HepG2 (cell line): ENCODE measurements around the gene TP53I3. TPM values are rescaled to one million over a fixed set of nuclear protein-coding genes. Genes with fewer than 3 reads are reported as not detected.
A peak's percentile ranks its signal among the peaks of the same experiment; 100 is the strongest.

Source experiments
- CHD4 ChIP-seq: fragments of 200-600 bp; sonication (generic); IDR thresholded peaks from 2 replicates; pipeline ENCODE4 v1.7.0; 2017; ENCODE audit warnings: mild to moderate bottlenecking, low read length, borderline replicate concordance
- DPF2 ChIP-seq: sonication (generic); formaldehyde crosslinking; IDR thresholded peaks from 2 replicates; pipeline ENCODE4 v1.4.0; 2020; ENCODE audit warnings: mild to moderate bottlenecking, low read depth, missing genetic modification reagents, borderline replicate concordance
- FOXA1 ChIP-seq, 2 experiments: fragments of 450-650 bp in 1 of 2; sonication (generic) in 1 of 2; formaldehyde crosslinking in 1 of 2; IDR thresholded peaks; 2 replicates each; pipeline versions ENCODE4 v1.4.0 to v1.6.1; 2016 to 2020; ENCODE audit warnings: missing genetic modification reagents in 1 of 2
- FOXO1 ChIP-seq: sonication (generic); formaldehyde crosslinking; IDR thresholded peaks from 2 replicates; pipeline ENCODE4 v1.4.0; 2020; ENCODE audit warnings: missing genetic modification reagents
- HNRNPK ChIP-seq: fragments of 200-400 bp; formaldehyde crosslinking; IDR thresholded peaks from 2 replicates; pipeline ENCODE4 v1.6.1; 2018; ENCODE audit warnings: low read length, low read depth, moderate library complexity, mild to moderate bottlenecking; ENCODE audit not compliant: poor library complexity, severe bottlenecking
- HNRNPL ChIP-seq: fragments of 200-400 bp; formaldehyde crosslinking; IDR thresholded peaks from 2 replicates; pipeline ENCODE4 v1.6.1; 2017; ENCODE audit warnings: mild to moderate bottlenecking, low read depth, low read length
- KDM5B ChIP-seq: sonication (generic); formaldehyde crosslinking; IDR thresholded peaks from 2 replicates; pipeline ENCODE4 v1.4.0; 2020; ENCODE audit warnings: missing genetic modification reagents, mild to moderate bottlenecking, borderline replicate concordance
- LCORL ChIP-seq, 2 experiments: fragments of 450-650 bp in 1 of 2; sonication (generic) in 1 of 2; formaldehyde crosslinking in 1 of 2; IDR thresholded peaks; 2 replicates each; pipeline versions ENCODE4 v1.5.0 to v1.6.1; 2017 to 2020; ENCODE audit warnings: antibody characterized with exemption in 1 of 2, missing genetic modification reagents in 1 of 2
- MATR3 ChIP-seq: sonication (generic); formaldehyde crosslinking; IDR thresholded peaks from 2 replicates; pipeline ENCODE4 v1.4.0; 2020; ENCODE audit warnings: missing genetic modification reagents
- MED13 ChIP-seq: sonication (generic); formaldehyde crosslinking; IDR thresholded peaks from 2 replicates; pipeline ENCODE4 v1.5.0; 2020; ENCODE audit warnings: missing genetic modification reagents
- PRPF4 ChIP-seq: fragments of 200-400 bp; formaldehyde crosslinking; IDR thresholded peaks from 2 replicates; pipeline ENCODE4 v1.6.1; 2016; ENCODE audit warnings: low read length, low read depth; ENCODE audit not compliant: poor library complexity, severe bottlenecking
- SIN3A ChIP-seq: IDR thresholded peaks from 2 replicates; pipeline ENCODE4 v1.6.1; 2011; ENCODE audit warnings: low read depth, mild to moderate bottlenecking, control low read depth, low read length, borderline replicate concordance
- SRSF4 ChIP-seq: fragments of 200-400 bp; formaldehyde crosslinking; IDR thresholded peaks from one replicate; pipeline ENCODE4 v1.6.1; 2018; ENCODE audit warnings: mild to moderate bottlenecking, low read depth, low read length, moderate library complexity; ENCODE audit not compliant: poor library complexity, severe bottlenecking
- ZNF207 ChIP-seq: fragments of 450-650 bp; IDR thresholded peaks from 2 replicates; pipeline ENCODE4 v1.6.1; 2016; ENCODE audit warnings: antibody characterized with exemption, borderline replicate concordance
- ZNF546 ChIP-seq: sonication (generic); formaldehyde crosslinking; conservative IDR thresholded peaks from 2 replicates; pipeline ENCODE4 v1.8.1; 2023; ENCODE audit warnings: mild to moderate bottlenecking, missing genetic modification reagents
- ZSCAN12 ChIP-seq: sonication (generic); formaldehyde crosslinking; IDR thresholded peaks from 2 replicates; pipeline ENCODE4 v1.9.0; 2021; ENCODE audit warnings: mild to moderate bottlenecking, missing genetic modification reagents
- polyA plus RNA-seq, 8 experiments: library from polyadenylated mRNA; depleted of rRNA in 3 of 8; stranded (reverse) in 7 of 8; unstranded in 1 of 8; fragments of >200 nt; fragmentation: Illumina TruSeq in 4 of 8; extraction: Trizol in 4 of 8; gene quantifications; 2 replicates each; pipeline versions ENCODE4 v1.2.1 to v1.2.3, GENCODE V29; 2011 to 2016; ENCODE audit warnings: low read depth in 4 of 8, missing spikeins in 1 of 8, mixed read lengths in 1 of 8; ENCODE audit not compliant: insufficient read depth in 1 of 8
- total RNA-seq, 5 experiments: library from RNA; depleted of rRNA; stranded (reverse); fragments of >200 nt; fragmentation: Illumina TruSeq; extraction: Trizol; gene quantifications; 2 replicates each; pipeline ENCODE4 v1.2.3, GENCODE V29; 2016; ENCODE audit warnings: low read depth in 1 of 5
- TF ChIP-seq, protein P1 (sequence below): sonication (generic); formaldehyde crosslinking; IDR thresholded peaks from 2 replicates; pipeline ENCODE4 v1.4.0; 2020; ENCODE audit warnings: missing genetic modification reagents, borderline replicate concordance
- TF ChIP-seq, protein P2 (sequence below): sonication (generic); formaldehyde crosslinking; IDR thresholded peaks from 2 replicates; pipeline ENCODE4 v1.5.0; 2020; ENCODE audit warnings: missing genetic modification reagents
- TF ChIP-seq, protein P3 (sequence below), 2 experiments: sonication (generic) in 1 of 2; formaldehyde crosslinking in 1 of 2; IDR thresholded peaks; 2 replicates each; pipeline versions ENCODE4 v1.5.1 to v1.6.1; 2011 to 2020; ENCODE audit warnings: borderline replicate concordance in 1 of 2, low read depth in 1 of 2, low read length in 1 of 2, mild to moderate bottlenecking in 1 of 2, missing genetic modification reagents in 1 of 2, moderate library complexity in 1 of 2
- TF ChIP-seq, protein P4 (sequence below): sonication (generic); formaldehyde crosslinking; IDR thresholded peaks from 2 replicates; pipeline ENCODE4 v1.4.0; 2020; ENCODE audit warnings: missing genetic modification reagents

The TP53I3 gene
- total and polyA plus RNA-seq, 2 of the 13 experiments (the other 11 are each of a cell fraction or from before 2014, with no cell fraction given), result 25.0 to 44.1 TPM

DNA sequence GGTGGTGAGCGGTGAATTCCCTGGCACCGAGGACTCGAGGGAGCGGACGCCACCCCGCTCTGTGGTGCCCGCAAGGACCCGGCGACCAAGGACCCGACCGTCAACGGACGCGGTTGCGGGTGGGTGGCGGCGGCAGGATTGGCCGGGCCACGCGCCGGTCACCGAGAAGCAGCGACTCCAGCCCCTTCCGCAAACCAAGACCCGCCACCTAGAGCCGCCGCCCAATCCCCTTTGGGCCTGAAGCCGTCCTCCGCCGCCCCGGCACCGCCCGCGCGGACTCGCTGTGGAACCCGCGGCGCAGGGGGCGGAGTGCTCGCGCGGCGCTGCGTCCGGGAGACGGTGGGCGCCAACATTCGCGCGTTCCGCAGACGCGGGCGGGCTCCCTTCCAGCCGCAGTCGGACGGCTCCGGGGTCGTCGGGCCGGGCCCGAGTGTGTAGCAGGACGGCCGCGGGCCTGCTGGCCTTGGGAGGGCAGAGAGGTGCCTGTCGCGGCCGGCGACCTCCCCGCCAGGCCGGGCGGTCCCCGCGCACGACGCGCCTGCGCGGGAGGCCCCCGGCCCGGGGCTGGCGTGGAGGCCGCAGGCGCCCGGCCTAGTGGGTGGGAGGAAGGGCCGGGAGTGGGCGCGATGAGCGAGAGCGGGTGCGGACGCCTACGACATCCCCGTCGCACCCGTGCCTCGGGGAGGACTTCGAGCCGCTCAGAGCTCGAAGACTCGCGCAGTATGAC, 38.7 kb upstream of the TP53I3 start, which contains the start of the genes FAM228B and PFN4 (continued):
- TF ChIP-seq ZSCAN12 (CRISPR knock-in tag) (0 out of 2 replicates have a peak, but pooled peaks have one; percentile 22), HNRNPK (peak; percentile 41), LCORL (IDR thresholded peaks at IDR 0.05) (no peak), LCORL (CRISPR knock-in tag; IDR thresholded peaks at IDR 0.05) (peak; percentile 63; the same call in 1 of the 2 replicates), DPF2 (no peak), MED13 (no peak), MATR3 (no peak), FOXO1 (CRISPR knock-in tag) (peak; percentile 9; the same call in 1 of the 2 replicates), ZNF207 (no peak), KDM5B (peak; percentile 94), HNRNPL (peak; percentile 73), SRSF4 (no peak), CHD4 (no peak), FOXA1 (IDR thresholded peaks at IDR 0.05) (no peak), FOXA1 (CRISPR knock-in tag; IDR thresholded peaks at IDR 0.05) (no peak), SIN3A (peak; percentile 50; the same call in 1 of the 2 replicates), ZNF546 (peak; percentile 86), PRPF4 (no peak)
- TF ChIP-seq, protein P1, sequence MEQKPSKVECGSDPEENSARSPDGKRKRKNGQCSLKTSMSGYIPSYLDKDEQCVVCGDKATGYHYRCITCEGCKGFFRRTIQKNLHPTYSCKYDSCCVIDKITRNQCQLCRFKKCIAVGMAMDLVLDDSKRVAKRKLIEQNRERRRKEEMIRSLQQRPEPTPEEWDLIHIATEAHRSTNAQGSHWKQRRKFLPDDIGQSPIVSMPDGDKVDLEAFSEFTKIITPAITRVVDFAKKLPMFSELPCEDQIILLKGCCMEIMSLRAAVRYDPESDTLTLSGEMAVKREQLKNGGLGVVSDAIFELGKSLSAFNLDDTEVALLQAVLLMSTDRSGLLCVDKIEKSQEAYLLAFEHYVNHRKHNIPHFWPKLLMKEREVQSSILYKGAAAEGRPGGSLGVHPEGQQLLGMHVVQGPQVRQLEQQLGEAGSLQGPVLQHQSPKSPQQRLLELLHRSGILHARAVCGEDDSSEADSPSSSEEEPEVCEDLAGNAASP, result peak; percentile 14; the same call in 1 of the 2 replicates
- TF ChIP-seq, protein P2, sequence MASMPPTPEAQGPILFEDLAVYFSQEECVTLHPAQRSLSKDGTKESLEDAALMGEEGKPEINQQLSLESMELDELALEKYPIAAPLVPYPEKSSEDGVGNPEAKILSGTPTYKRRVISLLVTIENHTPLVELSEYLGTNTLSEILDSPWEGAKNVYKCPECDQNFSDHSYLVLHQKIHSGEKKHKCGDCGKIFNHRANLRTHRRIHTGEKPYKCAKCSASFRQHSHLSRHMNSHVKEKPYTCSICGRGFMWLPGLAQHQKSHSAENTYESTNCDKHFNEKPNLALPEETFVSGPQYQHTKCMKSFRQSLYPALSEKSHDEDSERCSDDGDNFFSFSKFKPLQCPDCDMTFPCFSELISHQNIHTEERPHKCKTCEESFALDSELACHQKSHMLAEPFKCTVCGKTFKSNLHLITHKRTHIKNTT (CRISPR knock-in tag), result no peak
- TF ChIP-seq, protein P3, sequence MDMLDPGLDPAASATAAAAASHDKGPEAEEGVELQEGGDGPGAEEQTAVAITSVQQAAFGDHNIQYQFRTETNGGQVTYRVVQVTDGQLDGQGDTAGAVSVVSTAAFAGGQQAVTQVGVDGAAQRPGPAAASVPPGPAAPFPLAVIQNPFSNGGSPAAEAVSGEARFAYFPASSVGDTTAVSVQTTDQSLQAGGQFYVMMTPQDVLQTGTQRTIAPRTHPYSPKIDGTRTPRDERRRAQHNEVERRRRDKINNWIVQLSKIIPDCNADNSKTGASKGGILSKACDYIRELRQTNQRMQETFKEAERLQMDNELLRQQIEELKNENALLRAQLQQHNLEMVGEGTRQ (IDR thresholded peaks at IDR 0.05; ENCODE audit: low read depth, low read length), result no peak
- TF ChIP-seq, protein P3 (CRISPR knock-in tag; IDR thresholded peaks at IDR 0.05; ENCODE audit: borderline replicate concordance), result no peak
- TF ChIP-seq, protein P4, sequence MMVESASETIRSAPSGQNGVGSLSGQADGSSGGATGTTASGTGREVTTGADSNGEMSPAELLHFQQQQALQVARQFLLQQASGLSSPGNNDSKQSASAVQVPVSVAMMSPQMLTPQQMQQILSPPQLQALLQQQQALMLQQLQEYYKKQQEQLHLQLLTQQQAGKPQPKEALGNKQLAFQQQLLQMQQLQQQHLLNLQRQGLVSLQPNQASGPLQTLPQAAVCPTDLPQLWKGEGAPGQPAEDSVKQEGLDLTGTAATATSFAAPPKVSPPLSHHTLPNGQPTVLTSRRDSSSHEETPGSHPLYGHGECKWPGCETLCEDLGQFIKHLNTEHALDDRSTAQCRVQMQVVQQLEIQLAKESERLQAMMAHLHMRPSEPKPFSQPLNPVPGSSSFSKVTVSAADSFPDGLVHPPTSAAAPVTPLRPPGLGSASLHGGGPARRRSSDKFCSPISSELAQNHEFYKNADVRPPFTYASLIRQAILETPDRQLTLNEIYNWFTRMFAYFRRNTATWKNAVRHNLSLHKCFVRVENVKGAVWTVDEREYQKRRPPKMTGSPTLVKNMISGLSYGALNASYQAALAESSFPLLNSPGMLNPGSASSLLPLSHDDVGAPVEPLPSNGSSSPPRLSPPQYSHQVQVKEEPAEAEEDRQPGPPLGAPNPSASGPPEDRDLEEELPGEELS, result no peak
